ENCODE measurements around the gene GALNT7. TPM values are rescaled to one million over a fixed set of nuclear protein-coding genes. Genes with fewer than 3 reads are reported as not detected.

GALNT7 gene
- polyA plus RNA-seq, 1 of the 3 experiments (the other 2 are of a cell fraction): 14.8 TPM

Small RNAs within 50 kb of the gene (small RNA-seq; reads per million reads assigned to genes)
- gene MIR548T: 0 to 4.2 (median 0) reads per million in 7 experiments
- 0 reads per million in 7 experiments for gene RN7SL253P

Other genes with a start within 250 kb of the GALNT7 start
- 123 and 130 TPM in 2 replicates for gene HMGB2, start 165.5 kb downstream of the GALNT7 start, polyA plus RNA-seq (2012; rRNA removed)
- gene SAP30, start 202.1 kb downstream of the GALNT7 start, polyA plus RNA-seq (2012; rRNA removed): 16.6 and 19.0 TPM in 2 replicates
- 0.16 and 0.24 TPM in 2 replicates for gene SCRG1, start 230.3 kb downstream of the GALNT7 start, polyA plus RNA-seq (2012; rRNA removed)